ENCODE data around the gene ZAR1L.

GRCh38 chr13:32267836-32268439 is 47.2 kb downstream of the ZAR1L start:
- TF ChIP-seq CTCF (IDR thresholded peaks at IDR 0.05; ENCODE audit: low read depth, low read length, poor library complexity, severe bottlenecking) (peak; percentile 75), EZH2phosphoT487 (IDR thresholded peaks at IDR 0.05; ENCODE audit: borderline replicate concordance, low read length) (no peak)
